NCI-H526 (cell line): ENCODE results near the gene SCFD1.
"Not testable (repeated sequence)": the region's sequence is repeated elsewhere in the genome, so short reads cannot be mapped to it uniquely, and the experiment has no call there.

Experiments
- DNase-seq, 2 experiments: peaks; one replicate each; lab custom pipeline; 2025; lab: John Stamatoyannopoulos, UW

Gene SCFD1

DNA sequence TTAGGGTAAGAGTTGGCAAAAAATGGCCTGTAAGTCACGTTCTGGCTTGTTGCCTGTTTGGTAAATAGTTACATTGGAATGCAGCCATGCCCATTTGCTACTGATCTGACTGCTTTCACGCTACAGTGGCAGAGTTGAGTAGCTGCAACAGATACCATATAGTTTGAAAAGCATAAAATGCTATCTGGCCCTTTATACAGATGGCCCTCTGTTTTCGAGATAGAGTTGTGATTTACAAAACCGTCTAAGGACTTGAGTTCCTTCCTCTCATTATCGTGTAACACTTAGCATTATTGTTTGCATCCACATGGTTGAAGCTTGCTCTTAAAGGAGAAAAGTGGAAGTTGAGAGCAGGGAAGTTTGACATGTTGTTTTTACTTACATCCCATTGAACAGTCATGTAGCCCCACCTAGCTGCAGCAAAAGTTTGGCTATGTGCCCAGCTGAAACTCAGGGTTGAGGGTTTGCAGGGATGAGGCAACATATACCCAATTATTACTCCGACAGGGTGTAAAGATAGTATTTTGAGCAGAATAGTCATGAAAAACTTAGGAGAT, 11.3 kb upstream of the SCFD1 start:
- DNase-seq: no peak

DNA sequence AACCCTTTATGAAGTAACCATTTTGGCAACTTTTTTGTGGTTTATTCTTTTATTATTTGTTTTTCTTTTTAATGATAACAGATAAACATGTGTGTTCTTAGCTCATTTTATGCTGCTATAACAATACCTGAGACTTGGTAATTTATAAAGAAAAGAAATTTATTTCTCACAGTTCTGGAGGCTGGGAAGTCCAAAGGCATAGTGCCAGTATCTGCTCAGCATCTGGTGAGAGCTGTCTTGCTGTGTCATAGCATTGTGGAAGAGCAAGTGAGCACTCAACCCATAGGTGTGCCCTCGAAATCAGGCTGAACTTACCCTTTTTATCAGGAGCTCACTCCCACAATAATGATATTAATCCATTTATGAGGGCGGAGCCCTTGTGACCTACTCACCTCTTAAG, 8.0 kb upstream of the SCFD1 start:
- DNase-seq: no peak

DNA sequence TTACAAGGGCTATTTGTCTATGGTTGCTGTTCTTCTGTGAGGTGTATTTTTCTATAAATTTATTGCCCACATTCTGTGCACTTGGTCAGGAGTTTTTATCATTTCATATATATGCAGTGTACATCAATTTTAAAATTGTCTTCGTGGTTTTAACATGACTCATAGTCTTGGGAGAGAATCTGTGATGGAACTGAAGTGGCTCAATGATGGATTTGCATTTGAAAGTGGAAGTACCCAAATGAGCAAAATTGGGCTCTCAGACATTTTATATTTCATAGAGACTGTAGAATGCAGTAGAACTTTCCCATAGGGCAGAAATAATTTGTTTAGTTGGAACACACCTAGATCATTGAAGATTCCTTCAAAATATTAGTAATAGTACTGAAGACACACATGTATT, 1.9 kb upstream of the SCFD1 start:
- no peak for DNase-seq

DNA sequence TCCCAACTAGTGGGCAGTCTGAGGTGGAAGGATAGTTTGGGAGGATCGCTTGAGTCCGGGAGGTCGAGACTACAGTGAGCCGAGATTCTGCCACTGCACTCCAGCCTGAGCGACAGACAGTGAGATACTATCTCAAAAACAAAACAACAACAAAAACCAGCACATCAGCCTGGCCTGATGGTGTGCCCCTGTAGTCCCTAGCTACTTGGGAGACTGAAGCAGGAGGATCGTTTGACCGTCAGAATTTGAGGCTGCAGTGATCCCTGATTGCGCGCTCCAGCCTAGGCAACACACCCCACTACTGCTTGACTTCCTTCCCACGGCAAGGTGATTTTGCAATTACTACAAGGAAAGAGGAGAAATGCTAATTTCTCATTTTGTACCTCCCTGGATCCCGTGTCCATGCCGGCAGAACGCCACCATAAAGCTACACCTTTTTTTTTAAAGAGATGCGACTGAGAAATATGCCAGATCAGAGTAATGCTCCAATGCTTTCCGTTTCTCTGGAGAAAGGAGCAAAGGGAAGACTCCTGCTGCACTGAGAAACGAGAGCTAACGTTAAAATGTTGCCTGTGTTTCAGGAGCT, 672 bp upstream of the SCFD1 start:
- DNase-seq: peak in 1 of 2 experiments; percentile 30

DNA sequence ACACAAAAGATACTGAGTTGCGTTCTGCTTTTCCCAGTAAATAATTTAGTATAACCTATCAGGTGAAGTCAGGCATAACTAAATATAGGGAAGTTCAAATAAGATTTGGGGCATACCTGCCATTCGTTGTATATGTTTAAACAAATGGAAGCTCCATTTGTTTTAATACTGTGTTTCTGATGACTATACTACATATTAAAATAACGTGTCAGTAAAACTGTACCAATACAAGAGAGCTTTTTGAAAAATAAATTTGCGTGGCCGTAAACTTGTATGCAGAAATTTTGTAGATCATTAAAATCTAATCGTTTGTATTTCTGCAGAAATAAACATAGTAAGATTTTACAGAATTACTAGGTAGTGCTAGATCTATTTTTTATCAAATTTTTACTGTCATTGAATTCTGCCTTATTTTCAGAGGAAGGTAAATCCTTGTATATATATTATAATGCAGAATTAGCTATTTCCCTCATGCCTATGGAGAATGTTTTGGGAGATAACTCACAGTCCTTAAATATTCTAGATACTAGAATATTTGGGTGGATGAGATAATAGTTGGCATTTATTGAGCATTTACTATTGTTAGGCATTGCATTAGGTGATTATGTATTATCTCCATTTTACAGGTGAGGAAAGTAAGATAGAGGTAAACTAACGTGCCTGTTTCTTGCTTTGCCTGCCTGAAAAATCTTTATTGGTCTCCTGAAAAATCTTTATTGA, 1.5 kb downstream of the SCFD1 start:
- DNase-seq: no peak

DNA sequence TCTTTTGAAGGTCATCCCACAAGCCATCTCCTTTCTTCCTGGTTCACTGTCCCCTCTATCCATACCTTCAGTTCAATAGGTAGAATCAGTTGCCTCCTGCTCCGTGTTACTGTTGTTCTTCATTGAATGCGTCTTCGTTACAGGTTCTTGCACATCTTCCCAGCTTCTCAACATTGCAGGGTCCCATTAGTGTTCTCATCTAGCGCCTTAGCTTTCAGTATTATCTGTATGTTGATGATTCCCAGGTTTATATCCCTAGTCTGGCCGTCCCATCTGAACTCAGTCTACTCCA, 2.0 kb downstream of the SCFD1 start:
- DNase-seq: no peak

DNA sequence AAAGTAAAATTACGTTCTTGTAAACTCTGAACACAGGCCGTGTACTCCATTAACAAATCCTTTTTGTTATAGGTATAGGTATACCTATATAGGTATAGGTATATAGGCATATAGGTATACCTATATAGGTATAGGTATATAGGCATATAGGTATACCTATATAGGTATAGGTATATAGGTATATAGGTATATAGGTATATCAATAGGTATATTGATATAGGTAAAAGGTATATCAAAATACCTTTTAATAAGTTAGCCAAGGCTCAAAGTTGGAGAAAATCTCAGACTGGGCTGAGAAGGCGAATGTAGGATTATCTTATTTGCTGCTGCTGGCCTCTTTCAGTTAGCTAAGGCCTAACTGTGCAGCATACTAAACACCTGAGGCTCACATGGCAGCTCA, 3.4 kb downstream of the SCFD1 start:
- DNase-seq: no peak

DNA sequence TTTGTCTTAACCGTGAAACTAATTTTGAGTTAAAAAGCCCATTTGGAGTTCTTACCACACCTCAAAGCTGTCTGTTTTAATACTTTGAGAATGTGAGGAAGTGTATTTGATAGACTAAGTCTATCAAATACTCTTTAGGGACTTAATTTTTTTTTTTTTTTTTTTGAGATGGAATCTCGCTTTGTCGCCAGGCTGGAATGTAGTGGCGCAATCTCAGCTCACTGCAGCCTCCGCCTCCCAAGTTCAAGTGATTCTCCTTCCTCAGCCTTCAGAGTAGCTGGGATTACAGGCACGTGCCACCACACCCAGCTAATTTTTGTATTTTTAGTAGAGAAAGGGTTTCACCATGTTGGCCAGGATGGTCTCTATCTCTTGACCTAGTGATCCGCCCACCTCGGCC, 7.3 kb downstream of the SCFD1 start:
- not testable (repeated sequence) for DNase-seq

DNA sequence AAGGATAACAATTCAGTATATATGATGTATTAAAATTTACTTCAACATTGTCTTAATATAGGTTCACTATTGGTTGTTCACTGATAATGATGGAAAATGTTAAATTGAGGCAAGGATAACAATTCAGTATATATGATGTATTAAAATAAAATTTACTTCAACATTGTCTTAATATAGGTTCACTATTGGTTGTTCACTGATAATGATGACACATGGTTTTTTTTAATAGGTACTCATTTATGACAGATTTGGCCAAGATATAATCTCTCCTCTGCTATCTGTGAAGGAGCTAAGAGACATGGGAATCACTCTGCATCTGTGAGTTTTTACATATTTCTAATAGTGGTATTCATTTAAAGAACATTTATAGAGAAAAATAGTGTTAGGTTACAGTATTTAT, 8.1 kb downstream of the SCFD1 start:
- no peak for DNase-seq

DNA sequence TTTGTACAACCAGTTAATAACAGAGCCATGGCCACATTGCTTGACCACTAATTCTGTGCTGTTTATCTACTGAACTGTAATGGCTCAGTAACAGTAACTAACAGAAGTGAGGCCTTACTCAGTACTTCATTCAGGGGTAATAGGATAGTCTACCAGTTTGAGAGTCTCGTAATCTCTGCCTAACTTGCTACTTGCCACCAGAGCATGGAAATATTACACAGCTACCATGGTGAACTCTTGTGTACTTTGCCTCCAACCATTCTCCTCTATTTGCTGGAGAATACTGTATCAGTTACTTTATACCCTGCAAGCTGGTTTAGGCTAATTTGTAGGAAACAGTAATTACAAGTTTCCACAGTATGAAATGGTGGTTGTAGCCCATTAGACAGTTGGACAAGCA, 10.6 kb downstream of the SCFD1 start:
- DNase-seq: no peak

DNA sequence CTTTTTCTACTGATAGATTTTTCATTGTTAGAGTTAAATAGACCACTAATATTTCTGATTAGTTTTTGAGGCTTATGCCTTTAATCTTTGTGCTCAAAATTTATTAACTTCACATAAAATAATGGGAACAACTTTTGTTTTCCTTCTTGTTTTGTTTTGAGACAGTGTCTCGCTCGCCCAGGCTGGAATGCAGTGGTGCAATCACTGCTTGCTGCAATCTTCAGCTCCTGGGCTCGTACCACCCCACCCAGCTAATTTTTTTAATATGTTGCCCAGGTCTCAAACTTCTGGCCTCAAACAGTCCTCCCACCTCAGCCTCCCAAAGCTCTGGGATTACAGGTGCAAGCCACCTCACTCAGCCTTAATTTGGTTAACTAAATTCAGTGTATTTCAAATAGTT, 16.8 kb downstream of the SCFD1 start:
- DNase-seq: no peak

DNA sequence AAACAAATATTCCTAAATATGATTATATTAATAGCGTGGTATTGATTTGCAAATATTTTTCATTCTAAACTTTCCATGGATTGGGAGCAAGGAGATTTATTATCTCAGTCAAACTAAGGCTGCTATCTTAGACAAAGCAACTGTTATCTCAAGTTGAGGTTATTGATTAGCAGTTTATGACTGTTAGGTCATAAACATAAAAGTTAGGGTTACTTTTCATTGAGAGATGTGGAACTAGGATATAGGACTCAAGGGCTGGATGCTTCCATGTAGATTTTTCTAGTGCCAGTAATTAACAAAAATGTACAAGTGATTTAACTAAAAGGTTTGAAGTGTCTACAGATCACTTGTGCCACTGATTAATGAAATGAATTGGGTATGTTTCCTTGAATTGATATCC, 19.1 kb downstream of the SCFD1 start:
- DNase-seq: no peak

DNA sequence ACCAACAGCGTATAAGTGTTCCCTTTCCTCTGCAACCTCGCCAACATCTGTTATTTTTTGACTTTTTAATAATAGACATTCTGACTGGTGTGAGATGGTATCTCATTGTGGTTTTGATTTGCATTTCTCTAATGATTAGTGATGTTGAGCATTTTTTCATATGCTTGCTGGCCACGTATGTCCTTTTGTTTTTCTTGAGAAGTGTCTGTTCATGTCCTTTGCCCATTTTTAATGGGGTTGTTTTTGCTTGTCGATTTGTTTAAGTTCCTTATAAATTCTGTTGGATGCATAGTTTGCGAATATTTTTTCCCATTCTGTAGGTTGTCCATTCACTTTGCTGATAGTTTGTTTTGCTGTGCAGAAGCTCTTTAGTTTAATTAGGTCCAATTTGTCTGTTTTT, 22.3 kb downstream of the SCFD1 start:
- not testable (repeated sequence) for DNase-seq

DNA sequence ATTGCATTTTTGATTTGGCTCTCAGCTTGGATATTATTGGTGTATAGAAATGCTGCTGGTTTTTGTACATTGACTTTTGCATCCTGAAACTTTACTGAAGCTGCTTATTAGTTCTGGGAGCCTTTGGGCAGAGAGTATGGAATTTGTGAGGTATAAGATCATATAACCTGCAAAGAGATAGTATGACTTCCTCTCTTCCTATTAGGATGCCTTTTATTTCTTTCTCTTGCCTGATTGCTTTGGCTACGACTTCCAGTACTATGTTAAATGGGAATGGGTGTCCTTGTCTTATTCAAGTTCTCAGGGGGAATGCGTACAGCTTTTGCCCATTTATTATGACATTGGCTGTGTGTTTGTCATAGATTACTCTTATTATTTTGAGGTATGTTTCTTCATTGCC, 23.5 kb downstream of the SCFD1 start:
- no peak for DNase-seq

DNA sequence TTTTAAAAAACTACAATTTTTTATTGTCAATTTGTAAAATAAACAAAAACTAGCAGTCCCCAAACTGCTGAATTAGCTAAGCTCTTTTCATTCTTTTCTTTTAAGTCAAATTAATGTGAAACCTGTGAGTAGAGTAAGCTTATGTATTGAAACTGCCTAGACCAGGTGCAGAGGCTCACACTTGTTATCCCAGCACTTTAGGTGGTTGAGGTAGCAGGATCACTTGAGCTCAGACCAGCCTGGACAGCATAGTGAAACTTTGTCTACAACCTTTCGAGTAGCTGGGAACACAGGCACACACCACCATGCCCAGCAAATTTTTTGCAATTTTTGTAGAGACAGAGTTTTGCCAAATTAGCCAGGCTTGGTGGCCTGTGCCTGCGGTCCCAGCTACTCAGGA, 26.4 kb downstream of the SCFD1 start:
- DNase-seq: no peak

DNA sequence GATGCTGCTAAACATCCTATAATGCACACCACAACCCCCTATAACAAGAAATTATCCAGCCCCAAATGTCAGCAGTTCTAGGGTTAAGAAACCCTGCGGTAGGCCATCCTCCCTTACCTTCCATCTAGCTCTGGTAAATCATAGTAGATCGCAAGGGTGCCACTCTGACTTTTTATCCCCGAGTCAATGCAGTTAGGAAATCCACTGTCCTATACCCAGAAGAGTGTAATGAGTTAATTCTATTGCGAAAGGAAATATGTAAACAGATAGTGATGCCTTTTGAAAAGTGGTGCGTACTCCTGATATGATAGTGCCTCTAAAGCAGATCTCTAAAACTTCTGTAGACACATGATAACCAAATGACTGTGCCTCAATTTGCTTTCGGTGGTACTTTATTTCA, 29.8 kb downstream of the SCFD1 start:
- no peak for DNase-seq

DNA sequence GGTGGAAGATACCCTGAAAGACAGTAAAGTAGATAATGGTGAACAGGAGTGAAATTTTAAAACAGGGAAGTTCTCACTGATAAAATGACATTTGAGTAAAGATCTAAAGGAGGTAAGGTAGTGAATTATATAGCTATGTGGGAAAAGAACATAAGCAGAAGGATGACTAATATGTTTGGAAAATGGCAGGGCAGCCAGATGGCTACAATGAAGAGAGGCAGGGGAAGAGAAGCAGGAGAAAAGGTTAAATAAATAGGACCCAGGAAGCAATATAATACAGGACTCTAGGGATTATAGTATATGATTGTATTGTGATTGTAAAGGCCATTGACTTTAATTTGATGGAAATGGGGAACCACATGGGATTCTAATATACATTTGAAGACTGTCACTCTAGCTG, 33.0 kb downstream of the SCFD1 start:
- DNase-seq: no peak

DNA sequence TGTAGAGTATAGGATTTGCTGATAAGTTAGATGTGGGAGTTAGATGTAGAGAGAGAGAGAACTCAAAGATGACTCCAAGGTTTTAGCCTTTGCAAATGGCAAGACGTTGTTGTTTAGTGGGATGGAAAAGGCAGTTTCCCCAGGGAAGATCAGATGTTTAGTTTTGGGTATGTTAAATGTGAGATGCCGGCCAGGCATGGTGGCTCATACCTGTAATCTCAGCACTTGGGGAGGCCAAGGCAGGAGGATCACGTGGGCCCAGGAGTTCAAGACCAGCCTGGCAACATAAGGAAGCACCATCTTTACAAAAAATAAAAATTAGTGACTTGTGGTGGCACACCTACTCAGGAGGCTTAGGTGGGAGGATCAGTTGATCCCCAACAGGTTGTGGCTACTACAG, 33.5 kb downstream of the SCFD1 start:
- no peak for DNase-seq

DNA sequence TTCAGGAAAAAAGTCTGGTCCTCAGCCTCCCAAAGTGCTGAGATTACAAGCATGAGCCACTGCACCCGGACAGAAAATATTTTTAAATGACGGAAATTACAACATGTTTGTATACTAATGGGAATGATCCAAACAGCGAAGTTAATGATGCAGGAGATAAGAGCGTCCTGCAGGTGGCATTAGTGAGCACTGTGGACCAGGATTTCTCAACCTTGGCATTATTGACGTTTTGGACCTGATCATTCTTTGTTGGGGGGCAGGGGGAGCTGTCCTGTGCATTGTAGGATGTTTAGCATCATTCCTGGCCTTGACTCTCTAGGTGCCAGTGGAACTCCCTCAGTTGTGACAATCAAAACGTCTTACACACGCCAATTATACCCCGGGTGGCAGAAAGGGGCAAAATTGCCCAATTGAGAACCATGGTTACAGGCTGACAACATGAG, 34.1 kb downstream of the SCFD1 start:
- peak in 1 of 2 experiments; percentile 33 for DNase-seq

DNA sequence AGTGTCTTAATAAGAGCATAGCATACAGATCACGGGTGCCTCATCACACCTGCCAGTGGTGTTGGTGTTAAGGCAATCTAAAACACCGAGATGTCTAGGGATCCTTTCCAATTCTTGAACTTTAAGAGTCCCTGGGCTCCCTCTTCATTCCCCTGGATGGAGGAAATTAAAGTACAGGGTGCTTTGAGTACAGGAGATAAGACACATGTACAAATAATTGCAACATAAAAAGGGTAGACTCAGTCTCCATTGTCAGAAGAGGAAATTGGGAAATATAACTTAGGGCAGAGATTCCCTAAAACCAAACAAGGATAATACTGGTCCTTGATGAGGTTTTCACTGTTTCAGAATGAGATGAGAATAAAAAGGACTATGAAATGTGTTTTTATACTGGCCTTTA, 34.9 kb downstream of the SCFD1 start:
- no peak for DNase-seq

DNA sequence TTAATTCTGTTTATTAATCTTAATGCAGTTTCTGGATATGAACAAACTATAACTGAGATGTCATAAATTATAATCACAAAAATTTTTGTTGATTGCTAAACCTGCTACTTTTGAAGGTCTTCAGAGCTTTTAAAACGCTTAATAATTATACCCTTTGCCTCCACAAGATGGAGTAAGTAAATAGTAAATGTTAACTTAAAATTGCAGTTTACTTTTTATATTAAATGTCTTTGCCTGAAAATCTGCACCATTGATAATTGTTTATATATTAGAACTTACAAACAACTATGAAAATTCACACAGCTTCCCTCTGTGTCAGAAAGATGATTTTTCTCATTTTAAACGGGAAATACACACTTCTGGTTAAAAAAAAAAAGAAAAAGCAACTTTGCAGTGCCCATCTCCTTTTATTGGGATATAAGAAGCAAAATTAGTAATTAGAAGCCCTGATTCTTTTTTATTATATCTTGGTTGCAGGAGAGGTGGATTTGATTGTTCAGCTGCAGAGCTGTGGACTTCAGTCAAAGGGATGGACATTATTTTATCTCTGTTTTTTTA, 35.6 kb downstream of the SCFD1 start:
- DNase-seq: peak in 1 of 2 experiments; percentile 9

DNA sequence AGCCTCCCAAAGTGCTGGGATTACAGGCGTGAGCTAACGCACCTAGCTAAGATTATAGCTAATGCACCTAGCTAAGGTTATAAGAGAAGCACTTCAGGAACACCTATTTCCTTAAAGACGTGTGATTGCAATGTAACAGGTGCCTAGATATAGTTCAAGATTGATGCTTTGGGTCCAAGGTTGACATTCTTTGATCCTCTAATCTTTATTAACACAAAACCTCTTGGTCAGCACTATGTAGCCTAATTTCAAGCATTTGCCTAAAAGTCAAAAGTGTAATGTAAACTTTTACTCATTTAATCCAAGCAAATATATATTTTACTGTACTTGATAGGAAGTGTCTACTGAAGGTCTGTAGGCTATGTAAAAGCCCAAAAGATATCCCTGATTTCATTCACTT, 36.5 kb downstream of the SCFD1 start:
- DNase-seq: no peak

DNA sequence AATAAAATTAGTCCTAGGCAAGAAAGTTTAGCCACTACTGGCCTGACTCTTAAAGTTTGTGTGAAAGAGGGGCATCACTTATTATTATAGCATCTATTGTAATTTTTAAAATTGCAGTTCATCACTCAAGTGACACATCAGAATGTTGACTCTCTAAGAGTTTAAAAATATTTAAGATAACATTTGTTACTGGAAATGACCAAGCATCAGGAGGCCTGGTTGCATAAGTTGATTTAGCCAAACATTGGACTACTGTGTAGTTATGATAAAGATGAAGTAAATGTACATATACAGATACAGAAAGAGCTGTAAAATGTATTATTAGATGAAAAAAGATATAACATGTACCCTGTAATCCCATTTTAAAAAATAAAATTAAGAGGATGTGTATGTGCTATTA, 47.5 kb downstream of the SCFD1 start:
- DNase-seq: no peak

DNA sequence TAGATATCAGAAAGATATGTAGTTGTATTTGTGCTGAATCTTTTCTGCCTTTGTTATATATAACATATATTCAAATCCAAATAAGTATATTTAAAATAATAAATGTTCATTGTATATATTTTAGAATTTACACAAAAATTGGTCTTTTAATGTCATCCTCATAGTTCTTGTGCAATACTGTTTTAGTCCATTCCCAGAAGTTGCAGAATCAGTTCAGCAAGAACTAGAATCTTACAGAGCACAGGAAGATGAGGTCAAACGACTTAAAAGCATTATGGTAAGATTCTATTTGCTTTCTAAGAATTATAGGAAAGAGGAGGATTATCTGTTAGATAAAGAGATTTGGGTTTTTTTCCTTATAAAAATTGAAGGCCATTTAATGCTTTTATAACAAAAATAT, 51.0 kb downstream of the SCFD1 start:
- no peak for DNase-seq
